HG03045 (cell line): ENCODE data around the gene SLITRK1.

Experiments used
- ATAC-seq: cut with Tn5 transposase; IDR thresholded peaks from one replicate; pipeline ENCODE4 v1.9.1; 2021; ENCODE audit warnings: mild to moderate bottlenecking, moderate library complexity; ENCODE audit not compliant: unreplicated experiment

SLITRK1 gene

GRCh38 chr13:83881917-83882605 is at the start of gene SLITRK1:
Gene SLITRK1, minus strand, starts transcription at chr13:83882474. Its CDS starts 967 bp downstream, at chr13:83881507.
- ATAC-seq = no peak

- no peak for ATAC-seq
Measured at GRCh38 chr13:83929157-83929556, 46.9 kb upstream of the SLITRK1 start.

- ATAC-seq = no peak
Measured at GRCh38 chr13:83919775-83920174, 37.5 kb upstream of the SLITRK1 start.

- ATAC-seq = no peak
Measured at GRCh38 chr13:83914368-83914767, 32.1 kb upstream of the SLITRK1 start.

- no peak for ATAC-seq
Measured at GRCh38 chr13:83907196-83907989, 25.1 kb upstream of the SLITRK1 start.

GRCh38 chr13:83906240-83906820 is 24.1 kb upstream of the SLITRK1 start:
- ATAC-seq = no peak

GRCh38 chr13:83905641-83906040 is 23.4 kb upstream of the SLITRK1 start:
- no peak for ATAC-seq

GRCh38 chr13:83895994-83896580 is 13.8 kb upstream of the SLITRK1 start:
- no peak for ATAC-seq

GRCh38 chr13:83890358-83890757 is 8.1 kb upstream of the SLITRK1 start:
- no peak for ATAC-seq

- ATAC-seq = no peak
Measured at GRCh38 chr13:83884141-83884540, 1.9 kb upstream of the SLITRK1 start.

- no peak for ATAC-seq
Measured at GRCh38 chr13:83883061-83883523, 818 bp upstream of the SLITRK1 start.

GRCh38 chr13:83882606-83882959 is 309 bp upstream of the SLITRK1 start:
- ATAC-seq = no peak

GRCh38 chr13:83881140-83881684 is 1.1 kb downstream of the SLITRK1 start:
- no peak for ATAC-seq

GRCh38 chr13:83880275-83881139 is 1.8 kb downstream of the SLITRK1 start:
- ATAC-seq = no peak

- no peak for ATAC-seq
Measured at GRCh38 chr13:83879431-83880171, 2.7 kb downstream of the SLITRK1 start.

- ATAC-seq = no peak
Measured at GRCh38 chr13:83878691-83879430, 3.4 kb downstream of the SLITRK1 start.

GRCh38 chr13:83877651-83878355 is 4.5 kb downstream of the SLITRK1 start:
- no peak for ATAC-seq

- ATAC-seq = peak; percentile 65
Measured at GRCh38 chr13:83876546-83876945, 5.7 kb downstream of the SLITRK1 start.
